Spinal cord (tissue), 10 donors: ENCODE measurements around the gene TRPV2. TPM values are rescaled to one million over a fixed set of nuclear protein-coding genes. Genes with fewer than 3 reads are reported as not detected.
A peak's percentile ranks its signal among the peaks of the same experiment; 100 is the strongest.

Source experiments
- DNase-seq, 6 donors: peaks; one replicate each; pipeline versions ENCODE4 v3.0.0 to v3.0.0-alpha.2; 2013 to 2015; ENCODE audit warnings: low spot score in 6 of 6, low read depth in 4 of 6
- H3K27ac ChIP-seq: one replicate; pipeline ENCODE4 v1.5.1; 2013; ENCODE audit warnings: low read depth, low read length, control low read depth
- H3K27me3 ChIP-seq: one replicate; pipeline ENCODE4 v1.6.1; 2013; ENCODE audit warnings: low read length; ENCODE audit not compliant: control insufficient read depth, insufficient read depth
- H3K36me3 ChIP-seq: one replicate; pipeline ENCODE4 v1.6.1; 2013; ENCODE audit warnings: low read length; ENCODE audit not compliant: control insufficient read depth, insufficient read depth
- H3K4me1 ChIP-seq: one replicate; pipeline ENCODE4 v1.6.1; 2013; ENCODE audit warnings: low read length; ENCODE audit not compliant: control insufficient read depth, insufficient read depth
- H3K4me3 ChIP-seq: one replicate; pipeline ENCODE4 v1.5.1; 2013; ENCODE audit warnings: low read depth, low read length, control low read depth
- H3K9me3 ChIP-seq: one replicate; pipeline ENCODE4 v1.6.1; 2013; ENCODE audit warnings: low read length; ENCODE audit not compliant: control insufficient read depth, insufficient read depth
- WGBS: methylation state at CpG from one replicate; pipeline ENCODE4 v1.1.5; 2013; ENCODE audit warnings: missing lambda C conversion rate; ENCODE audit not compliant: insufficient coverage; 5-methylcytosine and 5-hydroxymethylcytosine counted together
- polyA plus RNA-seq, 2 donors: library from polyadenylated mRNA; unstranded; fragments of 120-200 nt; gene quantifications; one replicate each; pipeline ENCODE4 v1.2.1, GENCODE V29; 2013; ENCODE audit not compliant: insufficient read length in 2 of 2
- small RNA-seq: library from RNA; depleted of rRNA; stranded (forward); fragments of <200 nt; gene quantifications from one replicate; pipeline ENCODE3, GENCODE V24; 2014; ENCODE audit warnings: low replicate concordance
- total RNA-seq, 2 donors: library from RNA; depleted of rRNA in 1 of 2; stranded (reverse); fragments of 120-200 nt in 1 of 2; fragments of >200 nt in 1 of 2; gene quantifications; one replicate each; pipeline versions ENCODE4 v1.2.3 to v1.2.4, GENCODE V29; 2013 to 2014
- donor health status: healthy.

The TRPV2 gene
- total and polyA plus RNA-seq, 4 donors = 4.5 to 19.3 (median 16.9) TPM

- no peaks in the 10 kb centered on the region for H3K27me3 ChIP-seq
- DNase-seq = no peak
- H3K9me3 ChIP-seq = no peaks in the 10 kb centered on the region
- peaks cover 45% of the 10 kb centered on the region for H3K4me1 ChIP-seq
- H3K27ac ChIP-seq = no peak overlapping the region
- peaks cover 19% of the 10 kb centered on the region for H3K36me3 ChIP-seq
- WGBS = 87% methylated on average over 4 of the region's 6 CpGs
- no peak overlapping the region for H3K4me3 ChIP-seq
Measured at GRCh38 chr17:16480995-16481394, 65.6 kb downstream of the TRPV2 start.

GRCh38 chr17:16482253-16482652 is 66.9 kb downstream of the TRPV2 start:
- peaks cover 19% of the 10 kb centered on the region for H3K36me3 ChIP-seq
- no peak overlapping the region for H3K27ac ChIP-seq
- no peak overlapping the region for H3K4me3 ChIP-seq
- no peaks in the 10 kb centered on the region for H3K9me3 ChIP-seq
- no peak for DNase-seq
- H3K27me3 ChIP-seq = no peaks in the 10 kb centered on the region
- peaks cover 56% of the 10 kb centered on the region for H3K4me1 ChIP-seq
- WGBS = 93% methylated on average over 8 of the region's 8 CpGs

GRCh38 chr17:16483021-16483645 is 67.8 kb downstream of the TRPV2 start:
- peaks cover 62% of the 10 kb centered on the region for H3K4me1 ChIP-seq
- WGBS = 92% methylated on average over 7 of the region's 8 CpGs
- no peaks in the 10 kb centered on the region for H3K27me3 ChIP-seq
- no peak for DNase-seq
- no peak overlapping the region for H3K27ac ChIP-seq
- no peaks in the 10 kb centered on the region for H3K9me3 ChIP-seq
- H3K36me3 ChIP-seq = peaks cover 20% of the 10 kb centered on the region
- no peak overlapping the region for H3K4me3 ChIP-seq

GRCh38 chr17:16484445-16485175 is 69.2 kb downstream of the TRPV2 start:
- peak in 2 of 6 donors; percentile 61 for DNase-seq
- WGBS = 5% methylated on average over 4 of the region's 19 CpGs
- peaks cover 17% of the 10 kb centered on the region for H3K36me3 ChIP-seq
- H3K4me1 ChIP-seq = peaks cover 76% of the 10 kb centered on the region
- H3K4me3 ChIP-seq = no peak overlapping the region
- peak overlapping the region; percentile 62 for H3K27ac ChIP-seq
- H3K27me3 ChIP-seq = no peaks in the 10 kb centered on the region
- H3K9me3 ChIP-seq = no peaks in the 10 kb centered on the region

Small RNA genes within 50 kb of the gene (small RNA-seq; reads per million reads assigned to genes)
- gene SNORD49A (not detected), gene SNORD65 (not detected)

Other genes with a start within 250 kb of the TRPV2 start
- 100 to 1,000 TPM in 1 of 2 donors, 10 to 100 TPM in 1; 93.4 to 102 TPM for gene NCOR1, start 200.0 kb upstream of the TRPV2 start, total RNA-seq
- 10 to 100 TPM; 72.7 to 79.0 TPM for gene NCOR1, start 200.0 kb upstream of the TRPV2 start, polyA plus RNA-seq
- gene PIGL, start 198.4 kb upstream of the TRPV2 start, total RNA-seq = 10 to 100 TPM; 26.6 to 29.1 TPM
- 10 to 100 TPM; 24.0 to 39.7 TPM for gene PIGL, start 198.4 kb upstream of the TRPV2 start, polyA plus RNA-seq
- 10 to 100 TPM; 33.7 to 71.2 TPM for gene CENPV, start 62.1 kb upstream of the TRPV2 start, total RNA-seq
- 100 to 1,000 TPM; 122 to 130 TPM for gene CENPV, start 62.1 kb upstream of the TRPV2 start, polyA plus RNA-seq
- gene UBB, start 34.5 kb upstream of the TRPV2 start, total RNA-seq = 1,000 to 10,000 TPM; 2,583 to 2,831 TPM
- gene UBB, start 34.5 kb upstream of the TRPV2 start, polyA plus RNA-seq = 1,000 to 10,000 TPM; 2,014 to 2,059 TPM
- 1 to 10 TPM; 6.1 to 6.9 TPM for gene LRRC75A, start 76.6 kb downstream of the TRPV2 start, total RNA-seq
- 10 to 100 TPM; 12.0 to 12.9 TPM for gene LRRC75A, start 76.6 kb downstream of the TRPV2 start, polyA plus RNA-seq
- 10 to 100 TPM; 17.2 to 18.7 TPM for gene ZNF287, start 153.6 kb downstream of the TRPV2 start, total RNA-seq
- 10 to 100 TPM in 1 of 2 donors, 1 to 10 TPM in 1; 7.3 to 11.4 TPM for gene ZNF287, start 153.6 kb downstream of the TRPV2 start, polyA plus RNA-seq
- 10 to 100 TPM; 15.9 to 19.3 TPM for gene ZNF624, start 238.3 kb downstream of the TRPV2 start, total RNA-seq
- 10 to 100 TPM in 1 of 2 donors, 1 to 10 TPM in 1; 7.5 to 12.3 TPM for gene ZNF624, start 238.3 kb downstream of the TRPV2 start, polyA plus RNA-seq